GM23338 (cell line): ENCODE measurements around the gene CST11.

Experiments used
- CREB1 ChIP-seq: fragments of 250-450 bp; sonication (Bioruptor Pico); IDR thresholded peaks from 2 replicates; pipeline ENCODE4 v1.5.0; 2020; ENCODE audit warnings: low read depth, mild to moderate bottlenecking, moderate library complexity
- CTCF ChIP-seq, 2 experiments: fragments of 200-600 bp in 1 of 2; sonication (generic) in 1 of 2; conservative IDR thresholded peaks; 2 replicates each; pipeline versions ENCODE4 v1.5.1 to v1.6.1; 2016 to 2017; ENCODE audit warnings: antibody characterized with exemption in 2 of 2, low read depth in 2 of 2, mild to moderate bottlenecking in 2 of 2, moderate library complexity in 1 of 2
- EZH2 ChIP-seq: fragments of 200-600 bp; sonication (generic); IDR thresholded peaks from one replicate; pipeline ENCODE4 v1.8.0; 2017; ENCODE audit warnings: antibody characterized with exemption, mild to moderate bottlenecking, low read depth; ENCODE audit not compliant: unreplicated experiment
- EZH2phosphoT487 ChIP-seq: fragments of 200-600 bp; sonication (generic); IDR thresholded peaks from one replicate; pipeline ENCODE4 v1.8.1; 2018; ENCODE audit warnings: antibody characterized with exemption; ENCODE audit not compliant: unreplicated experiment
- JUNB ChIP-seq: IDR thresholded peaks from one replicate; pipeline ENCODE4 v1.6.1; 2016; ENCODE audit warnings: antibody characterized with exemption; ENCODE audit not compliant: unreplicated experiment
- POLR2AphosphoS5 ChIP-seq: IDR thresholded peaks from 2 replicates; pipeline ENCODE4 v1.6.1; 2016; ENCODE audit warnings: antibody characterized with exemption, low read depth
- REST ChIP-seq: IDR thresholded peaks from one replicate; pipeline ENCODE4 v1.6.1; 2018; ENCODE audit warnings: antibody characterized with exemption; ENCODE audit not compliant: unreplicated experiment

- no peak for TF ChIP-seq CTCF (conservative IDR thresholded peaks at IDR 0.05; ENCODE audit: low read depth in 2 of 2)
- TF ChIP-seq REST = no peak
- TF ChIP-seq POLR2AphosphoS5 = no peak
- no peak for TF ChIP-seq JUNB
- TF ChIP-seq CREB1 (CRISPR knock-in tag) = no peak
- TF ChIP-seq EZH2phosphoT487 = no peak
- no peak for TF ChIP-seq EZH2
Measured at GRCh38 chr20:23501926-23502325, 49.2 kb upstream of the CST11 start.
